K562 (cell line): ENCODE results near the gene KAZN. TPM values are rescaled to one million over a fixed set of nuclear protein-coding genes. Genes with fewer than 3 reads are reported as not detected.

Experiments
- C11orf30 ChIP-seq: fragments of 450-650 bp; IDR thresholded peaks from 2 replicates; pipeline ENCODE4 v1.6.1; 2016; ENCODE audit warnings: low read depth, mild to moderate bottlenecking
- FOS ChIP-seq: IDR thresholded peaks from 3 replicates; pipeline ENCODE4 v1.6.1; 2011; ENCODE audit not compliant: insufficient read length; ENCODE audit errors: extremely low read depth
- MAFF ChIP-seq: IDR thresholded peaks from 2 replicates; pipeline ENCODE4 v1.6.1; 2012; ENCODE audit warnings: low read length, improper control_type of control experiment
- MAZ ChIP-seq, 2 experiments: fragments of 450-650 bp in 1 of 2; sonication (generic) in 1 of 2; formaldehyde crosslinking; IDR thresholded peaks in 1 of 2; conservative IDR thresholded peaks in 1 of 2; 2 replicates each; pipeline versions ENCODE4 v1.4.0 to v1.5.0; 2020; ENCODE audit warnings: mild to moderate bottlenecking in 1 of 2, missing genetic modification reagents in 1 of 2
- NCOA1 ChIP-seq: fragments of 450-650 bp; IDR thresholded peaks from 2 replicates; pipeline ENCODE4 v1.6.1; 2016; ENCODE audit warnings: low read depth
- PHF20 ChIP-seq: fragments of 450-650 bp; IDR thresholded peaks from 2 replicates; pipeline ENCODE4 v1.6.1; 2018; ENCODE audit not compliant: partially characterized antibody
- PTTG1 ChIP-seq: fragments of 450-650 bp; IDR thresholded peaks from 2 replicates; pipeline ENCODE4 v1.6.1; 2016; ENCODE audit warnings: low read depth, mild to moderate bottlenecking, missing genetic modification characterization, missing compliant biosample characterization
- SIRT6 ChIP-seq: IDR thresholded peaks from one replicate; pipeline ENCODE4 v1.6.1; 2012; ENCODE audit warnings: low read depth, mild to moderate bottlenecking, control low read depth, inconsistent platforms, low read length, moderate library complexity
- SLC30A9 ChIP-seq: fragments of 250-450 bp; sonication (Bioruptor Pico); IDR thresholded peaks from 2 replicates; pipeline ENCODE4 v1.8.0; 2022; ENCODE audit warnings: mild to moderate bottlenecking, moderate library complexity
- SMARCA4 ChIP-seq: fragments of 450-650 bp; IDR thresholded peaks from 2 replicates; pipeline ENCODE4 v1.6.1; 2016
- TEAD1 ChIP-seq, 2 experiments: fragments of 450-650 bp in 1 of 2; sonication (generic) in 1 of 2; formaldehyde crosslinking; IDR thresholded peaks; 2 replicates each; pipeline versions ENCODE4 v1.4.0 to v1.8.0; 2020 to 2022; ENCODE audit warnings: mild to moderate bottlenecking in 2 of 2, missing genetic modification reagents in 1 of 2
- U2AF2 ChIP-seq: fragments of 200-400 bp; formaldehyde crosslinking; optimal IDR thresholded peaks from 2 replicates; pipeline ENCODE3; 2017; ENCODE audit warnings: low read depth, mild to moderate bottlenecking, low read length
- ZBTB5 ChIP-seq: fragments of 450-650 bp; IDR thresholded peaks from 2 replicates; pipeline ENCODE4 v1.6.1; 2017; ENCODE audit warnings: antibody characterized with exemption
- ZNF121 ChIP-seq: sonication (generic); formaldehyde crosslinking; conservative IDR thresholded peaks from 2 replicates; pipeline ENCODE4 v1.8.0; 2022; ENCODE audit warnings: missing genetic modification reagents
- ZNF436 ChIP-seq: fragments of 250-450, 450-650 bp; sonication (Bioruptor Pico); formaldehyde crosslinking; IDR thresholded peaks from 2 replicates; pipeline ENCODE4 v1.7.0; 2020; ENCODE audit warnings: mild to moderate bottlenecking
- ZNF507 ChIP-seq: conservative IDR thresholded peaks from 2 replicates; pipeline ENCODE4 v1.6.1; 2017; ENCODE audit warnings: missing genetic modification characterization, missing compliant biosample characterization
- ZNF707 ChIP-seq: fragments of 250-450 bp; sonication (Bioruptor Pico); conservative IDR thresholded peaks from 2 replicates; pipeline ENCODE4 v1.8.0; 2022; ENCODE audit warnings: inconsistent platforms, mild to moderate bottlenecking, moderate library complexity
- ZNF75A ChIP-seq: fragments of 450-650 bp; formaldehyde crosslinking; IDR thresholded peaks from 2 replicates; pipeline ENCODE4 v1.4.0; 2020; ENCODE audit warnings: mild to moderate bottlenecking
- polyA plus RNA-seq, 8 experiments: library from polyadenylated mRNA; depleted of rRNA in 4 of 8; stranded (reverse) in 5 of 8; unstranded in 3 of 8; fragments of >200 nt; fragmentation: Nextera tagmentation in 2 of 8; fragmentation: Illumina TruSeq in 1 of 8; extraction: Ambion mirVana in 2 of 8; extraction: Trizol in 1 of 8; gene quantifications; 2 replicates each; pipeline versions ENCODE4 v1.2.1 to v1.2.3, GENCODE V29; 2011 to 2014; ENCODE audit warnings: inconsistent platforms in 1 of 8, missing spikeins in 1 of 8
- total RNA-seq, 7 experiments: library from RNA; depleted of rRNA in 6 of 7; stranded (reverse); fragments of >200 nt in 6 of 7; fragmentation: Illumina TruSeq in 2 of 7; extraction: Trizol in 2 of 7; gene quantifications; 2 replicates each; pipeline versions ENCODE4 v1.2.1 to v1.2.3, GENCODE V29; 2011 to 2021; ENCODE audit warnings: low replicate concordance in 1 of 7
- TF ChIP-seq, protein P1 (sequence below): fragments of 250-450 bp; sonication (Bioruptor Pico); IDR thresholded peaks from 2 replicates; pipeline ENCODE4 v1.5.0; 2022; ENCODE audit warnings: mild to moderate bottlenecking
- TF ChIP-seq, protein P2 (sequence below): fragments of 250-450 bp; sonication (Bioruptor Pico); IDR thresholded peaks from 2 replicates; pipeline ENCODE4 v1.4.0; 2020
- TF ChIP-seq, protein P3 (sequence below): fragments of 200-800 bp; sonication (Bioruptor generic); IDR thresholded peaks from 2 replicates; pipeline ENCODE4 v1.6.1; 2016; ENCODE audit warnings: missing genetic modification characterization, missing compliant biosample characterization

Gene KAZN
- total and polyA plus RNA-seq, 9 of the 15 experiments (the other 6 are each of a cell fraction or from before 2014, with no cell fraction given): 2.1 to 21.6 (median 5.4) TPM

- no peak for TF ChIP-seq C11orf30
- TF ChIP-seq, protein P1, sequence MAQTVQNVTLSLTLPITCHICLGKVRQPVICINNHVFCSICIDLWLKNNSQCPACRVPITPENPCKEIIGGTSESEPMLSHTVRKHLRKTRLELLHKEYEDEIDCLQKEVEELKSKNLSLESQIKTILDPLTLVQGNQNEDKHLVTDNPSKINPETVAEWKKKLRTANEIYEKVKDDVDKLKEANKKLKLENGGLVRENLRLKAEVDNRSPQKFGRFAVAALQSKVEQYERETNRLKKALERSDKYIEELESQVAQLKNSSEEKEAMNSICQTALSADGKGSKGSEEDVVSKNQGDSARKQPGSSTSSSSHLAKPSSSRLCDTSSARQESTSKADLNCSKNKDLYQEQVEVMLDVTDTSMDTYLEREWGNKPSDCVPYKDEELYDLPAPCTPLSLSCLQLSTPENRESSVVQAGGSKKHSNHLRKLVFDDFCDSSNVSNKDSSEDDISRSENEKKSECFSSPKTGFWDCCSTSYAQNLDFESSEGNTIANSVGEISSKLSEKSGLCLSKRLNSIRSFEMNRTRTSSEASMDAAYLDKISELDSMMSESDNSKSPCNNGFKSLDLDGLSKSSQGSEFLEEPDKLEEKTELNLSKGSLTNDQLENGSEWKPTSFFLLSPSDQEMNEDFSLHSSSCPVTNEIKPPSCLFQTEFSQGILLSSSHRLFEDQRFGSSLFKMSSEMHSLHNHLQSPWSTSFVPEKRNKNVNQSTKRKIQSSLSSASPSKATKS (CRISPR knock-in tag): no peak
- peak; percentile 39; the same call in 1 of the 2 replicates for TF ChIP-seq NCOA1
- no peak for TF ChIP-seq ZNF507 (tag)
- TF ChIP-seq, protein P2, sequence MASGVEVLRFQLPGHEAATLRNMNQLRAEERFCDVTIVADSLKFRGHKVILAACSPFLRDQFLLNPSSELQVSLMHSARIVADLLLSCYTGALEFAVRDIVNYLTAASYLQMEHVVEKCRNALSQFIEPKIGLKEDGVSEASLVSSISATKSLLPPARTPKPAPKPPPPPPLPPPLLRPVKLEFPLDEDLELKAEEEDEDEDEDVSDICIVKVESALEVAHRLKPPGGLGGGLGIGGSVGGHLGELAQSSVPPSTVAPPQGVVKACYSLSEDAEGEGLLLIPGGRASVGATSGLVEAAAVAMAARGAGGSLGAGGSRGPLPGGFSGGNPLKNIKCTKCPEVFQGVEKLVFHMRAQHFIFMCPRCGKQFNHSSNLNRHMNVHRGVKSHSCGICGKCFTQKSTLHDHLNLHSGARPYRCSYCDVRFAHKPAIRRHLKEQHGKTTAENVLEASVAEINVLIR: no peak
- TF ChIP-seq PHF20: no peak
- TF ChIP-seq ZNF121 (CRISPR knock-in tag): no peak
- no peak for TF ChIP-seq FOS
- TF ChIP-seq ZNF707: no peak
- TF ChIP-seq SMARCA4: peak; percentile 79
- TF ChIP-seq SLC30A9 (CRISPR knock-in tag): no peak
- no peak for TF ChIP-seq U2AF2
- TF ChIP-seq ZNF436 (CRISPR knock-in tag): no peak
- no peak for TF ChIP-seq ZBTB5
- no peak for TF ChIP-seq MAZ (CRISPR knock-in tag; conservative IDR thresholded peaks at IDR 0.05 in 1 of 2, IDR thresholded peaks at IDR 0.05 in 1 of 2)
- no peak for TF ChIP-seq SIRT6
- TF ChIP-seq, protein P3, sequence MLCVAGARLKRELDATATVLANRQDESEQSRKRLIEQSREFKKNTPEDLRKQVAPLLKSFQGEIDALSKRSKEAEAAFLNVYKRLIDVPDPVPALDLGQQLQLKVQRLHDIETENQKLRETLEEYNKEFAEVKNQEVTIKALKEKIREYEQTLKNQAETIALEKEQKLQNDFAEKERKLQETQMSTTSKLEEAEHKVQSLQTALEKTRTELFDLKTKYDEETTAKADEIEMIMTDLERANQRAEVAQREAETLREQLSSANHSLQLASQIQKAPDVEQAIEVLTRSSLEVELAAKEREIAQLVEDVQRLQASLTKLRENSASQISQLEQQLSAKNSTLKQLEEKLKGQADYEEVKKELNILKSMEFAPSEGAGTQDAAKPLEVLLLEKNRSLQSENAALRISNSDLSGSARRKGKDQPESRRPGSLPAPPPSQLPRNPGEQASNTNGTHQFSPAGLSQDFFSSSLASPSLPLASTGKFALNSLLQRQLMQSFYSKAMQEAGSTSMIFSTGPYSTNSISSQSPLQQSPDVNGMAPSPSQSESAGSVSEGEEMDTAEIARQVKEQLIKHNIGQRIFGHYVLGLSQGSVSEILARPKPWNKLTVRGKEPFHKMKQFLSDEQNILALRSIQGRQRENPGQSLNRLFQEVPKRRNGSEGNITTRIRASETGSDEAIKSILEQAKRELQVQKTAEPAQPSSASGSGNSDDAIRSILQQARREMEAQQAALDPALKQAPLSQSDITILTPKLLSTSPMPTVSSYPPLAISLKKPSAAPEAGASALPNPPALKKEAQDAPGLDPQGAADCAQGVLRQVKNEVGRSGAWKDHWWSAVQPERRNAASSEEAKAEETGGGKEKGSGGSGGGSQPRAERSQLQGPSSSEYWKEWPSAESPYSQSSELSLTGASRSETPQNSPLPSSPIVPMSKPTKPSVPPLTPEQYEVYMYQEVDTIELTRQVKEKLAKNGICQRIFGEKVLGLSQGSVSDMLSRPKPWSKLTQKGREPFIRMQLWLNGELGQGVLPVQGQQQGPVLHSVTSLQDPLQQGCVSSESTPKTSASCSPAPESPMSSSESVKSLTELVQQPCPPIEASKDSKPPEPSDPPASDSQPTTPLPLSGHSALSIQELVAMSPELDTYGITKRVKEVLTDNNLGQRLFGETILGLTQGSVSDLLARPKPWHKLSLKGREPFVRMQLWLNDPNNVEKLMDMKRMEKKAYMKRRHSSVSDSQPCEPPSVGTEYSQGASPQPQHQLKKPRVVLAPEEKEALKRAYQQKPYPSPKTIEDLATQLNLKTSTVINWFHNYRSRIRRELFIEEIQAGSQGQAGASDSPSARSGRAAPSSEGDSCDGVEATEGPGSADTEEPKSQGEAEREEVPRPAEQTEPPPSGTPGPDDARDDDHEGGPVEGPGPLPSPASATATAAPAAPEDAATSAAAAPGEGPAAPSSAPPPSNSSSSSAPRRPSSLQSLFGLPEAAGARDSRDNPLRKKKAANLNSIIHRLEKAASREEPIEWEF (CRISPR knock-in tag): no peak
- TF ChIP-seq MAFF: no peak
- TF ChIP-seq TEAD1 (CRISPR knock-in tag; IDR thresholded peaks at IDR 0.05): peak; percentile 90 to 91
- TF ChIP-seq ZNF75A (CRISPR knock-in tag): no peak
- no peak for TF ChIP-seq PTTG1
These were observed 181.8 kb downstream of the KAZN start (continued) for GRCh38 chr1:14780271-14780670.
